HG02571 (cell line): ENCODE results near the gene RNF168.
"Not testable (repeated sequence)": the region's sequence is repeated elsewhere in the genome, so short reads cannot be mapped to it uniquely, and the experiment has no call there.

Experiments used
- ATAC-seq: cut with Tn5 transposase; IDR thresholded peaks from one replicate; pipeline ENCODE4 v1.9.1; 2021; ENCODE audit warnings: mild to moderate bottlenecking, moderate library complexity; ENCODE audit not compliant: unreplicated experiment

RNF168 gene

GRCh38 chr3:196472286-196472685 lies 31.3 kb downstream of the RNF168 start:
- ATAC-seq = no peak

GRCh38 chr3:196471551-196471950 lies 32.0 kb downstream of the RNF168 start:
- ATAC-seq = no peak

GRCh38 chr3:196470182-196470581 lies 33.4 kb downstream of the RNF168 start:
- ATAC-seq = not testable (repeated sequence)

DNA sequence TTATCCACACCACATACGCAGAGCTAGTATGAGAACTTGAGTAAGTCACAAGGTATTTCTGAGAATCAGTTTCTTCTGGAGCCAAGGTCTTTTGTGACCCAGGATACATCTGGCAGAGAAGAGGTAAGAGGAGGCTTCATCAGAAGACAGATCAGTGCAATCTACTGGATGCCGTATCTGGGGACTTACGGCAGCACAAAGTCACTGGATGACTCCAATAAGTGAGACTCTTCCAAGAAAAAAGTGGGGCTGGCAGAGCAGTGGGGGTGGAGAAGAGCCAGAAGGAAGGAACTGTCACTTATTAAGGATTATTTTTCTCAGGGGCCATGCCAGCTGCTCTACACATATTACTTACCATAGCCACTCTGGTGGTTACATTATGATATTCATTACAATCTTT lies 39.8 kb downstream of the RNF168 start:
- no peak for ATAC-seq

- no peak for ATAC-seq
These were observed 40.2 kb downstream of the RNF168 start for GRCh38 chr3:196463478-196463756.

- ATAC-seq = not testable (repeated sequence)
These were observed 40.7 kb downstream of the RNF168 start for GRCh38 chr3:196462680-196463477.

DNA sequence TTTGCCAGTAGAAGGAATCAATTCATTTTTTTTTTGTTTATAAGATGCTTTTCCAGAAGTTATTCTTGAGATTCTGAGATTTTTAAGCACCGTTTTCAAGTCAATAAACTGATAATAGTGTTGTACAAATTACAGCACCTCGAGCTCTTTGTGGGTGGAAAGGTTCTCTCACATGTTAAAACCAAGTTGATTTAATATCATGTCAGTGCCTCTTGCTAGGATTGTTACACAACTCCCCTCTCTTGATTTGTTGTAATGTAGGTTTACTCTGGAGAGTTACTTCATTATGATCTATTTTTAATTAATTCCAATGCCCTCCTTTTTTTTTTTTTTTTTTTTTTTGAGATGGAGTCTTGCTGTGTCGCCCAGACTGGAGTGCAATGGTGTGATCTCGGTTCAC lies 45.5 kb downstream of the RNF168 start:
- no peak for ATAC-seq

GRCh38 chr3:196457470-196457869 lies 46.1 kb downstream of the RNF168 start:
- ATAC-seq = not testable (repeated sequence)

DNA sequence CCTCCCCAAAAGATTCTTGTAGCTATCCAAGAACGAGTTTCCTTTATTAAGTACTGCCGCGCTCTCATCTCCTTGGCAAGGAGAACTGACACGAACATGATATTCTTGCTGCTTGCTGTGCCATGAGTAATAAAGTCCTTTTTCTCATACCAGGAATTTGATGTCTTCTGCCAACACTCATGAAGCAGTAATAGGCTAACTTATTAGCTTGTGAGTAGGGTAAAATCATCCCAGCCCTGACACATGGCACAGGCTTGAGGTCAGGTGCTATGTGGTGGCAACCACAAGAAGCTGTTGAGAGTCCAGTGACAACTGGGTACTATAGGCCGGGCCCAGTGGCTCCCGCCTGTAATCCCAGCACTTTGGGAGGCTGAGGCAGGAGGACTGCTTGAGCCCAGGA lies 48.6 kb downstream of the RNF168 start:
- ATAC-seq = no peak

DNA sequence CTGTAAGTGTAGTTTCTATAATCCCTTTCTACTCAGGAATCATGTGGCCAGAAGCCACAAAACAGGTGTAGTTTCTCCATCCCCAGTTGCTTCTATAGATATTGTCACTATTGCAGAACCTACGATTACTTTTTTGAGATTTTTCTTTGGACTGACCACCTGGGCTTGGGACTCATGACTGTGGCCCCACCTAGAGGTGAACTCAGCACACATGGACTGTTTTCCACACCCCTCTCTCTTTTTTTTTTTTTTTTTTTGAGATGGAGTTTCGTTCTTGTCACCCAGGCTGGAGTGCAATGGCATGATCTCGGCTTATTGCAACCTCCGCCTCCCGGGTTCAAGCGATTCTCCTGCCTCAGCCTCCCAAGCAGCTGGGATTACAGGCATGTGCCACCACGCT lies 58.2 kb downstream of the RNF168 start:
- not testable (repeated sequence) for ATAC-seq

DNA sequence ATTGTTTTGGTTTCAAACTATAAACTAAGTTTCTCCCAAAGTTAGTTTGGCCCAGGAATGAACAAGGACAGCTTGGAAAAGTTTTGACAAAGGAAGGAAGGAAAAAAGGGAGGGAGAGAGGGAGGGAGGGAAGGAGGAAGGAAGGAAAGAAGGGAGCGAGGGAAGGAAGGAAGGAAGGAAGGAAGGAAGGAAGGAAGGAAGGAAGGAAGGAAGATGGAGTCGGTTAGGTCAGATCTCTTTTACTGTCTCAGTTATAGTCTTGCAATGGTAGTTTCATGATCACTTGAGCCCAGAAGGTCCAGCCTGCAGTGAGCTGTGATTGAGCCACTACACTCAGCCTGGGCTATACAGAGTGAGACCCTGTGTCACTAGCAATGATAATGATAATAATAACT lies 59.1 kb downstream of the RNF168 start:
- no peak for ATAC-seq

GRCh38 chr3:196440696-196441095 lies 62.9 kb downstream of the RNF168 start:
- peak; percentile 43 for ATAC-seq

DNA sequence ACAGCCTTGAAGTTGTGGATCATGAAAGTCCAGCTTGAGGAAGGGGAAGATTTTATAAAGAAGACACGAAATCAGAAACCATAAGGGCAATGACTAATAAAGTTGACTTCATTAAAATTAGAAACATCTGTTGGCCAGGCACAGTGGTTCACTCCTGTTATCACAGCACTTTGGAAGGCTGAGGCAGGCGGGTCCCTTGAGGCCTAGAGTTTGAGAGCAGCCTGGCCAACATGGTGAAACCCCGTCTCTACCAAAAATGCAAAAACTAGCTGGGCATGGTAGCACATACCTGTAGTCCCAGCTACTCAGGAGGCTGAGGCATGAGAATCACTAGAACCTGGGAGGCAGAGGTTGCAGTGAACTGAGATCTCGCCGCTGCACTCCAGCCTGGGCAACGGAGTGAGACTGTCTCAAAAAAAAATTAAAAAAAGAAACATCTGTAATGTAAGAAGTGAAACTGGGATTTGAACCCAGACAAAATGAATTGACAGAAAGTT lies 63.5 kb downstream of the RNF168 start:
- peak; percentile 52 for ATAC-seq

GRCh38 chr3:196432137-196432879 lies 71.3 kb downstream of the RNF168 start, which contains the start of gene UBXN7:
Gene UBXN7, minus strand, starts transcription at chr3:196432427. Its CDS starts 28 bp downstream, at chr3:196432399.
- ATAC-seq = peak; percentile 78

DNA sequence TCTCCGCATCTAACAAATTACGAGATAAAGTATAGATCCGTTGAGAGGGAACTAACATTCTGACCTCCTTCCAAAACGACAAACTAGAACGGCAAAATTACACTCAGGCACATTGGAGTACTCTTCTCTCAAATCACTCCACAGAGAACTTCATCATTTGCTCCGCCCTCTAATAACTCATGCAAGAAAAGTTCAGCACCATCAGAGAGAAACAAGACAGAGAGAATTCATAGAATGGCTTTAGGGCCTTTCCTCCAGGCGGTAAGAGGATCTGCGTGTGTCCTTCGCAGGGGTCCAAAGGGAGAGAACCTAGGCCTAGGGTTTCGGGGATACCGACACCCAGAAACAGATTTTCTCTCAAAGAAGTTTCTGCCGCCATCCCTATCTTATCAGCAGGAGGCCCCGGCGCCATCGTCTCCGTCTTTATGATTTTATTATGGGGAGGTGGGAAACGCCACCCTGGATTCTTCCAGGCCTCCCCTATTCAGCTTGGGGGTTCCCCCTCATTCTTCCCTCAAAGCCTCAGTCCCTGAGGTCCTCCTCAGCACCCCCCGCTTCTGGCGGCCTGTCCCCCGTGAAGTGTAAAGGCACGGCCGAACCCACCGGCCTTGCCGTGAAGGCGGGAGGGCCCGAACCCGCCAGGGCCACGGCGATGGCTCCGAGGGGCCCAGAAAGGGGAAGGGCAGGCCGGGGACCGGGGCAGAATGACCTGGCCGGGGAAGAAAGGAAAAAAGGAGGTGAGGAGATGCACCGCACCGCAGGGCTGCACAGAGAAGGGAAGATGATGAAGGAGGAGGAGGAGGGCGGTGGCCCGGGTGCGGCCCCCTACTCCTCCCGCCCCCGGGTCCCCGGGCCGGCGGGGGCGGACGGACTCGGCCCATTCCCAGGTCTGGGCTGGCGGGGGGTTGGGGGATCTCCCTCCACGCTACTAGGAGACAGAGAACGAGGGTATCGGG lies 72.1 kb downstream of the RNF168 start:
- ATAC-seq = peak; percentile 24

GRCh38 chr3:196428041-196428440 lies 75.5 kb downstream of the RNF168 start:
- ATAC-seq = no peak

DNA sequence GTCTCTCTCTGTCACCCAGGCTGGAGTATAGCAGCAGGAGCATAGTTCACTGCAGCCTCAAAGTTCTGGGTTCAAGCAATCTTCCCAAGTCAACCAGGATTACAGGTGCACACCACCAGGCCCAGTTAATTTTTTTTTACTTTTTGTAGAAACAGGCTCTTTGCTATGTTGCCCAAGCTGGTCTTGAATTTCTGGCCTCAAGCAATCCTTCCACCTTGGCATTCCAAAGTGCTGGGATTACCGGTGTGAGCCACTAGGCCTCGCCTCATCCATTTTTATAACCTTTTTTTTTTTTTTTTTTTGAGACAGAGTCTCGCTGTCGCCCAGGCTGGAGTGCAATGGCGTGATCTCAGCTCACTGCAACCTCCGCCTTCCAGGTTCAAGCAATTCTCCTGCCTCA lies 79.1 kb downstream of the RNF168 start:
- not testable (repeated sequence) for ATAC-seq

DNA sequence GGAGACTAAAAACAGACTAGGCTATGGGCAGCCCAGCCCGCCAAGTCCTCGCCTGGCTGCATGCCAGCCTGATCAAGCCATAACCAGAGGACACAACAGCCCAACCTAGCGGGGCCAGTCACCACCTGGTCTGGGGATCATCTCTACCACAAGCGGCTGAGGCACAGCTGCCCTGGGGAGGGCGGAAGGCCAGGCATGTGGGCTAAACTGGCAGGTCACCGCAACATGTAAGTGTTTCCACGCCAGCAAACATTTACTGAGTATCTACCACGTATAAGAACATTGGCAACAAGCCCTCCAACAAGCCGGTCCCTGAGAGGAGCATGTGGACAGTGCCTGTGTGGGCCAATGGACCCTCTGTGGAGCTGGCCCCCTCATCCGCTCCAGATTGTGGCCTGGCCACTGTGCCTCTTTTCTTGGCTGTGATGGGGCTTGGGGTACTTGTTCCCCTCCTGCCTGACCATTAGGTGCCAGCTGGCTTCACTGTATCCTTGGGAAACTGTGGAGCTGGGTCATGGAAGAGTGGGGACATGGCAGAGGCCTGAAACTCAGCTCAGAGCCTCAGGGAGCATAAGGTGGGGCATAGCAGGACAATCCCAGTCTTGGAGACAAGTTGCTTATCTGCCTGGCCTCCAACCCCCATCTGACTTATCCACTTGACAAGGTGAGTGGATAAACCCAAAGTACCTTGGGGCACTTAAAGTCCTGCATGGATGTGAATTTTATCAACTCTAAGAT lies 80.4 kb downstream of the RNF168 start:
- no peak for ATAC-seq

DNA sequence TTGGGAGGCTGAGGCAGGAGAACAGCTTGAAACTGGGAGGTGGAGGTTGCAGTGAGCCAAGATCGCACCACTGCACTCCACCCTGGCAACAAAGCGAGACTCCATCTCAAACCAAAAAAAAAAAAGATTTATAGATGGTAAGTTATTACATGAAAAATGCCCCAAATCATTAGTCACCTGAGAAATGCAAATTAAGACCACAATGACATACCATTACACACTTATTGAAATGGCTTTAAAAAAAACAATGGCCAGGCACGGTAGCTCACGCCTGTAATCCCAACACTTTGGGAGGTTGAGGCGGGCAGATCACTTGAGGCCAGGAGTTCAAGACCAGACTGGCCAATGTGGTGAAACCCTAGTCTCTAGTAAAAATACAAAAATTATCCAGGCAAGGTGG lies 81.9 kb downstream of the RNF168 start:
- ATAC-seq = not testable (repeated sequence)

DNA sequence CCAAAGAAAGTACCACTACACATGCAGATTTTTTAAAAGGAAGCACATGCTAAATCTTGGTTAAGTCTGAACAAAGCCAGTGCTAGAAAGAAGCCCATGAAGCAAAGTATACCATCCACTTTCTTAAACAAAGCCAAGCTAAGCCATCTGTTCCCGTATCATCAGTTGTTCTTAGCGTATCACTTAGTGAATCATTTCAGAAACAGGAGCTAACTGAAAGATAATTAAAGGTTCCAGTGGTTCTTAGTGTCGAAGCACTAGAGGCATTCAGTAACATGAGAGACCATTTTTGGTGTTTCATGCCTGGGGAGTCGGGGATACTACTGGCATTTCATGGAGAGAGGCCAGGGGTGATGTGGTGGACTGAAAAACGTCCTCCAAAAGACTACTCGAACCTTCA lies 84.2 kb downstream of the RNF168 start:
- no peak for ATAC-seq
